T-cell (primary cell): ENCODE measurements around the gene GALT. TPM values are rescaled to one million over a fixed set of nuclear protein-coding genes. Genes with fewer than 3 reads are reported as not detected.

Experiments used
- ATAC-seq, 4 experiments: fragments of 200-7000 bp in 3 of 4; fragments of 150-1000 bp in 1 of 4; cut with Tn5 transposase; replicated peaks in 1 of 4; 1 replicate in 3 of 4; 2 replicates in 1 of 4; pipeline ENCODE4 v1.10.0; 2021; ENCODE audit warnings: moderate library complexity in 3 of 4, mild to moderate bottlenecking in 2 of 4, moderate number of reproducible peaks in 1 of 4
- CTCF ChIA-PET, 2 donors: fragments of 300-600 bp; sonication (Branson Sonifier 250); formaldehyde crosslinking; loops; one replicate each; lab custom pipeline; 2022; ENCODE audit warnings: antibody characterized with exemption in 2 of 2; lab: Charles Lee
- POLR2A ChIA-PET, 2 donors: fragments of 300-600 bp; sonication (Branson Sonifier 250); formaldehyde crosslinking; loops; one replicate each; lab custom pipeline; 2022; ENCODE audit warnings: antibody characterized with exemption in 2 of 2; lab: Charles Lee
- DNase-seq, 35 experiments: peaks; one replicate each; pipeline versions ENCODE4 v3.0.0 to v3.0.0-alpha.2; 2013 to 2023
- H3K27ac ChIP-seq: one replicate; pipeline ENCODE4 v1.5.1; 2013; ENCODE audit warnings: low read length
- H3K27me3 ChIP-seq, 2 experiments: replicated peaks in 1 of 2; 1 replicate in 1 of 2; 2 replicates in 1 of 2; pipeline versions ENCODE4 v1.6.1 to v1.7.0; 2013; ENCODE audit warnings: low read length in 1 of 2, mixed read lengths in 1 of 2; ENCODE audit not compliant: control insufficient read depth in 2 of 2, insufficient read depth in 2 of 2; ENCODE audit errors: extremely low read depth in 1 of 2
- H3K36me3 ChIP-seq, 2 donors: 1 replicate in 1 of 2; 2 replicates in 1 of 2; pipeline versions ENCODE4 v1.6.1 to v1.7.0; 2013; ENCODE audit warnings: low read length in 1 of 2; ENCODE audit not compliant: control insufficient read depth in 2 of 2, insufficient read depth in 1 of 2; ENCODE audit errors: extremely low read depth in 1 of 2
- H3K4me1 ChIP-seq, 2 experiments: 1 replicate in 1 of 2; 2 replicates in 1 of 2; pipeline versions ENCODE4 v1.6.1 to v1.7.0; 2013; ENCODE audit warnings: low read length in 2 of 2, mixed read lengths in 1 of 2; ENCODE audit not compliant: insufficient read depth in 2 of 2, control insufficient read depth in 1 of 2; ENCODE audit errors: extremely low read depth in 1 of 2
- H3K4me3 ChIP-seq, 2 donors: 1 replicate in 1 of 2; 2 replicates in 1 of 2; pipeline versions ENCODE4 v1.5.1 to v1.7.0; 2013; ENCODE audit warnings: mild to moderate bottlenecking in 2 of 2, low read length in 1 of 2, moderate library complexity in 1 of 2; ENCODE audit not compliant: control insufficient read depth in 1 of 2; ENCODE audit errors: extremely low read depth in 1 of 2
- H3K9me3 ChIP-seq: 2 replicates; pipeline ENCODE4 v1.7.0; 2013
- H3K27ac Mint-ChIP-seq, 2 donors: one replicate each; pipeline ENCODE4 v1.8.0; 2020 to 2021; ENCODE audit warnings: mild to moderate bottlenecking in 2 of 2, mixed read lengths in 2 of 2
- H3K27me3 Mint-ChIP-seq, 2 donors: one replicate each; pipeline ENCODE4 v1.8.0; 2021 to 2022; ENCODE audit warnings: mixed read lengths in 2 of 2
- H3K36me3 Mint-ChIP-seq: one replicate; pipeline ENCODE4 v1.8.0; 2021; ENCODE audit warnings: mixed read lengths
- H3K4me1 Mint-ChIP-seq, 3 donors: one replicate each; pipeline ENCODE4 v1.8.0; 2020 to 2022; ENCODE audit warnings: mixed read lengths in 3 of 3, mild to moderate bottlenecking in 1 of 3
- H3K4me3 Mint-ChIP-seq, 3 donors: one replicate each; pipeline ENCODE4 v1.8.0; 2020 to 2022; ENCODE audit warnings: mild to moderate bottlenecking in 3 of 3, mixed read lengths in 3 of 3, moderate library complexity in 3 of 3
- H3K9me3 Mint-ChIP-seq, 3 donors: one replicate each; pipeline ENCODE4 v1.8.0; 2020 to 2022; ENCODE audit warnings: mixed read lengths in 3 of 3
- WGBS: methylation state at CpG from one replicate; pipeline ENCODE4 v1.1.5; 2013; ENCODE audit warnings: missing lambda C conversion rate; ENCODE audit not compliant: insufficient coverage; 5-methylcytosine and 5-hydroxymethylcytosine counted together
- total RNA-seq, 35 experiments: library from RNA in 6 of 35; stranded (reverse) in 6 of 35; fragments of 120-200 nt in 1 of 35; gene quantifications; one replicate each; pipeline versions ENCODE4 v1.2.1 to v1.2.4 and lab custom pipeline; 2013 to 2026

The GALT gene
- total RNA-seq, 5 donors from 2014 or later (not counting 1 experiment from before 2014, with no cell fraction given): 177 to 255 (median 215) TPM

GRCh38 chr9:34655394-34655793 is 8.9 kb downstream of the GALT start:
- no peaks in the 10 kb centered on the region for H3K27me3 Mint-ChIP-seq
- H3K4me3 ChIP-seq: no peak overlapping the region
- H3K4me1 Mint-ChIP-seq: peaks cover 15 to 37% (median 31%) of the 10 kb centered on the region in 3 donors
- H3K9me3 Mint-ChIP-seq: no peaks in the 10 kb centered on the region
- ChIA-PET POLR2A (no interaction called here), CTCF (interaction anchor here in 1 of 2 donors (0.7 kb wide), 1 partner anchor 416 kb away, joined by 5 read pairs; no protein-coding TSS in a partner anchor)
- no peak overlapping the region for H3K27ac ChIP-seq
- 95% methylated on average over 5 of the region's 5 CpGs for WGBS
- no peak overlapping the region for H3K4me3 Mint-ChIP-seq
- peak overlapping the region in 1 of 2 donors; percentile 21 for H3K27ac Mint-ChIP-seq
- H3K36me3 Mint-ChIP-seq: peaks cover 7% of the 10 kb centered on the region
- peaks cover 3 to 20% of the 10 kb centered on the region in 2 experiments for H3K4me1 ChIP-seq
- ATAC-seq (no peak), DNase-seq (no peak)
- H3K9me3 ChIP-seq: no peaks in the 10 kb centered on the region
- no peaks in the 10 kb centered on the region for H3K27me3 ChIP-seq
- peaks cover 8 to 25% of the 10 kb centered on the region in 2 donors for H3K36me3 ChIP-seq

- DNase-seq: no peak
- Histone ChIP-seq H3K4me3 (no peak overlapping the region), H3K9me3 (no peaks in the 10 kb centered on the region), H3K4me1 (peaks cover 4 to 22% of the 10 kb centered on the region in 2 experiments), H3K27me3 (no peaks in the 10 kb centered on the region), H3K36me3 (peaks cover 15 to 18% of the 10 kb centered on the region in 2 donors), H3K27ac (no peak overlapping the region)
- peaks cover 17% of the 10 kb centered on the region for H3K36me3 Mint-ChIP-seq
- no peaks in the 10 kb centered on the region for H3K9me3 Mint-ChIP-seq
- no CpG with 5 or more reads among the region's 5 CpGs for WGBS
- H3K27me3 Mint-ChIP-seq: no peaks in the 10 kb centered on the region
- H3K27ac Mint-ChIP-seq: no peak overlapping the region
- CTCF ChIA-PET: no interaction called here
- peaks cover 19 to 44% (median 36%) of the 10 kb centered on the region in 3 donors for H3K4me1 Mint-ChIP-seq
- POLR2A ChIA-PET: no interaction called here
- H3K4me3 Mint-ChIP-seq: no peak overlapping the region
- no peak for ATAC-seq
These were observed 10.5 kb downstream of the GALT start for GRCh38 chr9:34656992-34657391.

GRCh38 chr9:34658461-34658860 is 12.0 kb downstream of the GALT start:
- no peaks in the 10 kb centered on the region for H3K9me3 Mint-ChIP-seq
- ChIA-PET POLR2A (no interaction called here), CTCF (no interaction called here)
- Histone ChIP-seq H3K9me3 (no peaks in the 10 kb centered on the region), H3K27ac (no peak overlapping the region), H3K27me3 (no peaks in the 10 kb centered on the region), H3K4me1 (peaks cover 12 to 22% of the 10 kb centered on the region in 2 experiments), H3K4me3 (no peak overlapping the region), H3K36me3 (peaks cover 15 to 18% of the 10 kb centered on the region in 2 donors)
- WGBS: 96% methylated on average over 13 of the region's 14 CpGs
- peaks cover 20 to 44% (median 36%) of the 10 kb centered on the region in 3 donors for H3K4me1 Mint-ChIP-seq
- ATAC-seq: no peak
- H3K4me3 Mint-ChIP-seq: no peak overlapping the region
- H3K27me3 Mint-ChIP-seq: no peaks in the 10 kb centered on the region
- peaks cover 17% of the 10 kb centered on the region for H3K36me3 Mint-ChIP-seq
- H3K27ac Mint-ChIP-seq: no peak overlapping the region
- no peak for DNase-seq

GRCh38 chr9:34659592-34660253 is 13.2 kb downstream of the GALT start:
- no peak overlapping the region for H3K27ac ChIP-seq
- ATAC-seq (no peak), DNase-seq (no peak)
- POLR2A ChIA-PET: interaction anchor here in 1 of 2 donors (0.6 kb wide), 1 partner anchor 20 kb away, joined by 12 read pairs; no protein-coding TSS in a partner anchor
- Mint-ChIP-seq H3K27ac (peak overlapping the region in 1 of 2 donors; percentile 16), H3K27me3 (no peaks in the 10 kb centered on the region), H3K4me3 (no peak overlapping the region), H3K4me1 (peaks cover 33 to 47% (median 45%) of the 10 kb centered on the region in 3 donors), H3K36me3 (peaks cover 17% of the 10 kb centered on the region), H3K9me3 (no peaks in the 10 kb centered on the region)
- 97% methylated on average over 8 of the region's 8 CpGs for WGBS
- no peaks in the 10 kb centered on the region for H3K27me3 ChIP-seq
- H3K4me3 ChIP-seq: no peak overlapping the region
- H3K36me3 ChIP-seq: peaks cover 15 to 19% of the 10 kb centered on the region in 2 donors
- peaks cover 19 to 33% of the 10 kb centered on the region in 2 experiments for H3K4me1 ChIP-seq
- CTCF ChIA-PET: interaction anchor here in 1 of 2 donors (1.7 kb wide), 1 partner anchor 13 kb away, joined by 6 read pairs; the partner anchor contains the start of gene GALT
- no peaks in the 10 kb centered on the region for H3K9me3 ChIP-seq

- H3K4me3 Mint-ChIP-seq: peak within 1 kb of the TSS; percentile 18 to 86 (median 28)
- no peak within 1 kb of the TSS for H3K4me3 ChIP-seq
- DNase-seq: no peak
These were observed 16.2 kb downstream of the GALT start, which contains the start of gene CCL27 for GRCh38 chr9:34662526-34663302. CCL27 (minus strand) TSS chr9:34662657; CDS start chr9:34662633, 24 bp downstream.

GRCh38 chr9:34663303-34663605 is 16.8 kb downstream of the GALT start:
- no peak overlapping the region for H3K4me3 ChIP-seq

More at GRCh38 chr9:34662526-34663302, 16.2 kb downstream of the GALT start, which contains the start of gene CCL27:
- H3K27ac Mint-ChIP-seq: peak within 1 kb of the TSS; percentile 94 to 97
- 94% methylated on average over 2 of the region's 4 CpGs for WGBS
- ChIA-PET POLR2A (interaction anchor here in 1 of 2 donors (1.0 kb wide), 1 partner anchor 25 kb away, joined by 3 read pairs; the partner anchor contains the start of gene SIGMAR1), CTCF (interaction anchor here (0.7 to 4.4 kb wide), 8 partner anchors 16 to 438 kb away, joined by 3 to 39 read pairs (median 4); partner anchors contain the start of genes DCTN3 (in 1 of the 2), GALT (in 1 of the 2) and SIGMAR1 (in 1 of the 2))
- H3K9me3 Mint-ChIP-seq: no peaks in the 10 kb centered on the region
- peaks cover 19 to 52% of the 10 kb centered on the region in 2 experiments for H3K4me1 ChIP-seq
- ATAC-seq: no peak
- peaks cover 15 to 19% of the 10 kb centered on the region in 2 donors for H3K36me3 ChIP-seq
- peak within 1 kb of the TSS; percentile 87 for H3K27ac ChIP-seq
- H3K9me3 ChIP-seq: no peaks in the 10 kb centered on the region
- no peaks in the 10 kb centered on the region for H3K27me3 Mint-ChIP-seq
- H3K27me3 ChIP-seq: no peaks in the 10 kb centered on the region
- peaks cover 19% of the 10 kb centered on the region for H3K36me3 Mint-ChIP-seq
- peaks cover 47 to 61% (median 47%) of the 10 kb centered on the region in 3 donors for H3K4me1 Mint-ChIP-seq

More at GRCh38 chr9:34663303-34663605, 16.8 kb downstream of the GALT start:
- POLR2A ChIA-PET: interaction anchor here in 1 of 2 donors (1.0 kb wide), 1 partner anchor 26 kb away, joined by 3 read pairs; the partner anchor contains the start of gene SIGMAR1
- peak overlapping the region; percentile 18 to 86 (median 28) for H3K4me3 Mint-ChIP-seq
- H3K4me1 Mint-ChIP-seq: peaks cover 47 to 63% (median 47%) of the 10 kb centered on the region in 3 donors
- no peaks in the 10 kb centered on the region for H3K9me3 Mint-ChIP-seq
- peak overlapping the region; percentile 87 for H3K27ac ChIP-seq
- H3K27me3 ChIP-seq: no peaks in the 10 kb centered on the region
- H3K36me3 ChIP-seq: peaks cover 15 to 19% of the 10 kb centered on the region in 2 donors
- CTCF ChIA-PET: interaction anchor here (1.0 to 4.4 kb wide), 6 partner anchors 16 to 43 kb away, joined by 3 to 39 read pairs (median 4); partner anchors contain the start of genes DCTN3 (in 1 of the 2), GALT (in 1 of the 2) and SIGMAR1 (in 1 of the 2)
- peaks cover 21% of the 10 kb centered on the region for H3K36me3 Mint-ChIP-seq
- peak overlapping the region; percentile 94 to 97 for H3K27ac Mint-ChIP-seq
- DNase-seq (peak in 6 of 35 experiments; percentile 6 to 61 (median 28)), ATAC-seq (peak in 3 of 4 experiments; percentile 3 to 21 (median 8))
- no peaks in the 10 kb centered on the region for H3K9me3 ChIP-seq
- peaks cover 19 to 52% of the 10 kb centered on the region in 2 experiments for H3K4me1 ChIP-seq
- no peaks in the 10 kb centered on the region for H3K27me3 Mint-ChIP-seq
